ENCODE data around the gene FOXO6.

DNA sequence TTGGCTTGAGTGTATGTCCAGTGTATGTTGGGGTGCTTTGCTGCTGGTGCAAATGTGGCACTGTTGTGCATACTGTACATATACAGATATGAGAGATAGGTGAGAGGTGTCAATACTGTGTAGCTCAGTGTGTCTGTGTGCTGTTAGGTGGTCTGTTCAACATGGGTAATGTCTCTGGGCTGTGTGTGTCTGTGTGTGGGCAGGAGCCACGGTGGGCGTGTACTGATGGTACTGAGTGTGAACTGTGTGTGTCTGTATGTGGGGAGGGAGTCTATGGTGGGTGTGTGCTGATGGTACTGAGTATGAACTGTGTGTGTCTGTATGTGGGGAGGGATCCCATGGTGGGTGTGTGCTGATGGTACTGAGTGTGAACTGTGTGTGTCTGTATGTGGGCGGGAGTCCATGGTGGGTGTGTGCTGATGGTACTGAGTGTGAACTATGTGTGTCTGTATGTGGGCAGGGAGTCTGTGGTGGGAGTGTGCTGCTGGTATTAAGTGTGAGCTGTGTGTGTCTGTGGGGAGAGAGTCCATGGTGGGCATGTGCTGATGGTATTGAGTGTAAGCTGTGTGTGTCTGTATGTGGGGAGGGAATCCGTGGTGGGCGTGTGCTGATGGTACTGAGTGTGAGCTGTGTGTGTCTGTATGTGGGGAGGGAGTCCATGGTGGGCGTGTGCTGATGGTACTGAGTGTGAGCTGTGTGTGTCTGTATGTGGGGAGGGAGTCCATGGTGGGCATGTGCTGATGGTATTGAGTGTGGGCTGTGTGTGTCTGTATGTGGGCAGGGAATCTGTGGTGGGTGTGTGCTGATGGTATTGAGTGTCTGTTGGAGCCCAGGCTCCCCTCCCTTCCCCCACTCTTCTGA, 32.2 kb upstream of the FOXO6 start:
- TF ChIP-seq, protein P1, sequence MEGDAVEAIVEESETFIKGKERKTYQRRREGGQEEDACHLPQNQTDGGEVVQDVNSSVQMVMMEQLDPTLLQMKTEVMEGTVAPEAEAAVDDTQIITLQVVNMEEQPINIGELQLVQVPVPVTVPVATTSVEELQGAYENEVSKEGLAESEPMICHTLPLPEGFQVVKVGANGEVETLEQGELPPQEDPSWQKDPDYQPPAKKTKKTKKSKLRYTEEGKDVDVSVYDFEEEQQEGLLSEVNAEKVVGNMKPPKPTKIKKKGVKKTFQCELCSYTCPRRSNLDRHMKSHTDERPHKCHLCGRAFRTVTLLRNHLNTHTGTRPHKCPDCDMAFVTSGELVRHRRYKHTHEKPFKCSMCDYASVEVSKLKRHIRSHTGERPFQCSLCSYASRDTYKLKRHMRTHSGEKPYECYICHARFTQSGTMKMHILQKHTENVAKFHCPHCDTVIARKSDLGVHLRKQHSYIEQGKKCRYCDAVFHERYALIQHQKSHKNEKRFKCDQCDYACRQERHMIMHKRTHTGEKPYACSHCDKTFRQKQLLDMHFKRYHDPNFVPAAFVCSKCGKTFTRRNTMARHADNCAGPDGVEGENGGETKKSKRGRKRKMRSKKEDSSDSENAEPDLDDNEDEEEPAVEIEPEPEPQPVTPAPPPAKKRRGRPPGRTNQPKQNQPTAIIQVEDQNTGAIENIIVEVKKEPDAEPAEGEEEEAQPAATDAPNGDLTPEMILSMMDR (IDR thresholded peaks at IDR 0.05) = no peak
- TF ChIP-seq POLR2A (IDR thresholded peaks at IDR 0.05) = no peak
- no peak for TF ChIP-seq POLR2AphosphoS5 (IDR thresholded peaks at IDR 0.05)
